GM18511 (cell line): ENCODE results near the gene CXCL8.
"Not testable (repeated sequence)": the region's sequence is repeated elsewhere in the genome, so short reads cannot be mapped to it uniquely, and the experiment has no call there.

Experiments
- ATAC-seq: cut with Tn5 transposase; IDR thresholded peaks from one replicate; pipeline ENCODE4 v1.9.1; 2021; ENCODE audit warnings: mild to moderate bottlenecking, moderate library complexity; ENCODE audit not compliant: unreplicated experiment

The CXCL8 gene

GRCh38 chr4:73740353-73740778 lies at the start of gene CXCL8:
Gene CXCL8, plus strand, starts transcription at chr4:73740569. Its CDS starts 90 bp downstream, at chr4:73740659.
- ATAC-seq, result peak; percentile 67

GRCh38 chr4:73691201-73691600 lies 49.2 kb upstream of the CXCL8 start:
- ATAC-seq, result not testable (repeated sequence)

GRCh38 chr4:73691759-73692158 lies 48.6 kb upstream of the CXCL8 start:
- no peak for ATAC-seq

- no peak for ATAC-seq
Measured at GRCh38 chr4:73692254-73692653, 48.1 kb upstream of the CXCL8 start.

GRCh38 chr4:73692701-73693100 lies 47.7 kb upstream of the CXCL8 start:
- no peak for ATAC-seq

- no peak for ATAC-seq
Measured at GRCh38 chr4:73693811-73694210, 46.6 kb upstream of the CXCL8 start.

GRCh38 chr4:73698217-73698616 lies 42.2 kb upstream of the CXCL8 start:
- no peak for ATAC-seq

GRCh38 chr4:73701116-73701515 lies 39.3 kb upstream of the CXCL8 start:
- ATAC-seq, result no peak

- no peak for ATAC-seq
Measured at GRCh38 chr4:73702796-73703287, 37.5 kb upstream of the CXCL8 start.

GRCh38 chr4:73703320-73703719 lies 37.0 kb upstream of the CXCL8 start:
- no peak for ATAC-seq

- ATAC-seq, result no peak
Measured at GRCh38 chr4:73704314-73705055, 35.9 kb upstream of the CXCL8 start.

- no peak for ATAC-seq
Measured at GRCh38 chr4:73705056-73705432, 35.3 kb upstream of the CXCL8 start.

- no peak for ATAC-seq
Measured at GRCh38 chr4:73705721-73706120, 34.6 kb upstream of the CXCL8 start.

- no peak for ATAC-seq
Measured at GRCh38 chr4:73706811-73707210, 33.6 kb upstream of the CXCL8 start.

- ATAC-seq, result no peak
Measured at GRCh38 chr4:73707269-73707875, 33.0 kb upstream of the CXCL8 start.

- no peak for ATAC-seq
Measured at GRCh38 chr4:73707918-73708577, 32.3 kb upstream of the CXCL8 start.

- no peak for ATAC-seq
Measured at GRCh38 chr4:73709451-73710033, 30.8 kb upstream of the CXCL8 start.

GRCh38 chr4:73710094-73710493 lies 30.3 kb upstream of the CXCL8 start:
- no peak for ATAC-seq

- no peak for ATAC-seq
Measured at GRCh38 chr4:73711989-73712388, 28.4 kb upstream of the CXCL8 start.

- no peak for ATAC-seq
Measured at GRCh38 chr4:73713650-73714049, 26.7 kb upstream of the CXCL8 start.

GRCh38 chr4:73714647-73715046 lies 25.7 kb upstream of the CXCL8 start:
- no peak for ATAC-seq

- no peak for ATAC-seq
Measured at GRCh38 chr4:73715659-73716058, 24.7 kb upstream of the CXCL8 start.
